8988T (cell line): Measurements from ENCODE around the gene SQOR.

Experiments
- DNase-seq: peaks from one replicate; pipeline ENCODE4 v3.0.0; 2011

SQOR gene

DNA sequence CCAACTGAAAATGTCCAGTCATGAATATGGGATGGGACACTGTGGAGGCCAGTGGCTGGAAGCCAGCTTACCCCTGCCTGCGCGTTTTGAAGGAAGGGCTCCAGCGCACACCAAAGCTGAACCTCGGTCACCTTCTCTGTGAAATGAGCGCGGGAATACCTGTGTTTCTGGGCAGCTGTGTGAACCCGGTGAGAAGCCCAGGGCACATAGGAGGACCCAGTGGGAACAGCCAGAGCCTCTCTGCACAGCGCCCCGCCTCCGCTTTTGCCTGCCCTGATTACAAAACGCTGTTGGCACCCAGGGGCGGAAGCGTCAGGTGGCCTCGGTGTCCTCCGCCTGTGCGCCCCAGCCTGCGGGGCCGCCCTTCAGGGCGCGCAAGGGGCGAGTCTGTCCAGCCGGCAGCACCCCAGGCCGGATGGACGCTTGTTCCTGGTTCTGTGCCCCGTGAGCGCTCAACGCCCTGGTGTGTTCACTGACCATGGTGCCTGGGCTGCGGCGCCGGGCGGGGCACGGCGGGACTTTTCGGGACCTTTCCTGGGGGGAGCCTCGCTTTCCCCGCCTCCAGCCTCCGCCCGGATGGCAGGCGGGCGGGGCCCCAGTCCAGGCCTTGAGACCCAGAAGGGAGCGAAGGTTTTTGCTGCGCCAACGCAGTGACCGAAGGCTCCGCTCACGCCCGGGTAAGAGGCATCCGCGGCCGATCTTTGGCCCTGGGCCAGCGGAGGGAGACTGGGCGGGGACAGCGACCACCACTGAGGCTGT lies at the start of gene SQOR:
Gene SQOR (plus strand): TSS at position 598 of the 759 bp plus-strand sequence. CDS start 23,895 bp downstream, outside the sequence.
- peak; percentile 50 for DNase-seq

DNA sequence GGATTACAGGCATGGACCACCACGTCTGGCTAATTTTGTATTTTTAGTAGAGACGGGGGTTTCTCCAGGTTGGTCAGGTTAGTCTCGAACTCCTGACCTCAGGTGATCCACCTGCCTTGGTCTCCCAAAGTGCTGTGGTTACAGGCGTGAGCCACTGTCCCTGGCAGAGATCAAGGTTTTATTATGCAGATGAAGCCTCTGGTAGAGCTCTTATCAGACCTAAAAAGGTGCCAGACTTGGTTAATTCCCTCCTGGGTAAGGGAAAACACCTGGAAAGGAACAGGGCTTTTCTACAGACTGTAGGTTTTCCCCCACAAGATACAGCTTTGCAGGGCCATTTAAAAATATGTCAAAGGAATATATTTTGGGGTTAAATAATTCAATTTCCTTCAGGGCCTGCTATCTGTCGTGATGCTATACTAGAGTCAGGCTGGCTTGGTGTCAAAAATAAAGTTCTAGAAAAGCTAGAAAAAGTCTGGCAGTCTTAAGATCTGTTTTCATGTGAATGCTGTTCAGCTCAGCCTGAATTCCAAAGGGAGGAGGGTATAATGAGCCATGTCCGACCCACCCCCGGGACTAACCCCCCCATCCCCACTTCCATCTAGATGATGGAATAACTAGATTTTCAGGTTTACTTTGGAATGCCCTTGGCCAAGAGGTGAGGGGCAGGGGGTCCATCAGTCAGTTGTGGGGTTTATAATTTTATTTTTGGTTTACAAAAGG lies 49.6 kb upstream of the SQOR start:
- DNase-seq: no peak

DNA sequence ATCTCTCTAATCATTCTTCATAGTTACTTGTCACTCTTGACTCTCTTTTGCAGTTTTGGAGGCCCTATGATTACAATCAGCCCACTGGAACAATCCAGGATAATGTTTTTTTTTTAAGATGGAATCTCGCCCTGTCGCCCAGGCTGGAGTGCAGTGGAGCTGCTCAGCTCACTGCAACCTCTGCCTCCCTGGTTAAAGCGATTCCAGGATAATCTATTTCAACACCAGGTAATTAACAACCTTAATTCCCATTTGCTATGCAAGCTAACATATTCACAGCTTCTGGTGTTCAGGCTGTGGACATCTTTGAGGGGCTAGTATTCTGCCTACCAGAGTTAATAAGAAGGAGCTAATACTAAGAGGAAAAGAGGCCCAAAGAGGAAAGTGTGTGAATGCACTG lies 48.7 kb upstream of the SQOR start:
- no peak for DNase-seq

DNA sequence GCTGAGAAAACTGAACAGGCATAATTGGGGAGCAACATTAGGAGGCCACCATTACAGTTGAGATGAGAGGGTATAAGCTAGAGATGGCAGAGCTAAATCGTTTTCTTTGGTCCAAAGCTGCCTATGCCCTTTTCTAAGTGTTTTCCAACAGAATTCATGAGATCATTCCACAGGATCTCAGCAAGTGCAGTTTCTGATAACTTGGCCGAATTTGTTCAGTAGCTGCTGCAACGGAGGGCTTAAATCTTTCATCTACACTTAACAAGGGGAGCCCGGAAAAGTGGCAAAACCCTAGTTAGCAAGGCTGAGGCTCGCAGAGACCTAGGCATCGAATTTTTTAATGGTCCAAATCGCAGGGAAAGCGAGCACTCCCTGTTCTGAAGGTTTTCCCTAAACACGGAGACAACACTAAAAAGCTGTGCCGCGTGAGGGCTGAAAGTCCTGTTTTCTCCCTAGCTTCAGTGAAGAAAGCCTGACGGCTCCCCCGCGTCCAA lies 48.2 kb upstream of the SQOR start:
- no peak for DNase-seq

DNA sequence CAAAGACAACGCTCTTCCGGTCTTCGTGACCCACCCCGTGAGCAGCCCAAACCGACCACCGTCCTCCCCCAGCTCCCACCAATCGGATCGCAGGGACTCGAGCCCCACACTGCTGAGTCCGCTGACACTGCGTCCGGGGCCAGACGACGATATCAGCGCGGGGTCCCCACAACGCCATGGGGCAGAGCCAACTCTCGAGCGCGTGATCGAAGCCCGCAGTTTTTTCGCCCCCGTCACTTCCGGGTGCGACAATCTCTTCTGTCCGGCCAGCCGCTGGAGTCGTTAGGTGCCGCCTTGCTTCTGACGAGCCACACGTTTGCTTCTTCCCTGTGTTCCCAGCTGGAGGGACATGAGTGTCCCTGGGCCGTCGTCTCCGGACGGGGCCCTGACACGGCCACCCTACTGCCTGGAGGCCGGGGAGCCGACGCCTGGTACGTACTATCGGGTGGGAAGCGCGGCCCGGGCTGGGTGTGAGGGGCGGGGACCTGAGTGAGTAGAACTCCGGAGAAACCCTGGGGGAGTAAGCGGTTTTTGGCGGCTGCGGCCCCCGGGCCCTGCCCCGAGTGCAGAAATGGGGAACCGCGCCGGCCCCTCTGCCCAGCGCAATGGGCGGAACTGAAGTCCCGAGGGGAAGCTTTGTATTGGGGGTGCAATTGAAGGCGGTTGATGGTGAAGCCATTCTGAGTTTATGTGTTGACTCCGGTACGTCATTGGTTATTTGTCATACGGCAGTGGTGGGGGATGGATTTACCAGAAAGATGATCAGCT lies 47.5 kb upstream of the SQOR start, which contains the start of gene BLOC1S6:
Gene BLOC1S6 (plus strand): TSS at position 285 of the 768 bp plus-strand sequence. CDS start 65 bp downstream, at position 350.
- DNase-seq: peak; percentile 23

DNA sequence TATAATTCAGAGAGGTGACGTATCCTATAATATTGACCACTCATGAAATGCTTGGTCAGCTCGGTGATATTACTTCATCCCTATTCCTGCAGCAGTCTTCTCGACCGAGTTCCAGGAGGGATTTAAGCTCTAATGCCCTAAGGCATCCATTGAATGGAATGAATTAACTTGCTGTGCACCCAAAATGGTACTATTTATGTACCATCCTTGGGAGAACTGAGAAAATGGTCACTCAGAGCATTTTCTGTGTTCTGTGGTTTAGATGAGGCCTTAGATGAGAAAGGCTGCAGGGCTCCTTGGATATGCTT lies 47.0 kb upstream of the SQOR start:
- no peak for DNase-seq

DNA sequence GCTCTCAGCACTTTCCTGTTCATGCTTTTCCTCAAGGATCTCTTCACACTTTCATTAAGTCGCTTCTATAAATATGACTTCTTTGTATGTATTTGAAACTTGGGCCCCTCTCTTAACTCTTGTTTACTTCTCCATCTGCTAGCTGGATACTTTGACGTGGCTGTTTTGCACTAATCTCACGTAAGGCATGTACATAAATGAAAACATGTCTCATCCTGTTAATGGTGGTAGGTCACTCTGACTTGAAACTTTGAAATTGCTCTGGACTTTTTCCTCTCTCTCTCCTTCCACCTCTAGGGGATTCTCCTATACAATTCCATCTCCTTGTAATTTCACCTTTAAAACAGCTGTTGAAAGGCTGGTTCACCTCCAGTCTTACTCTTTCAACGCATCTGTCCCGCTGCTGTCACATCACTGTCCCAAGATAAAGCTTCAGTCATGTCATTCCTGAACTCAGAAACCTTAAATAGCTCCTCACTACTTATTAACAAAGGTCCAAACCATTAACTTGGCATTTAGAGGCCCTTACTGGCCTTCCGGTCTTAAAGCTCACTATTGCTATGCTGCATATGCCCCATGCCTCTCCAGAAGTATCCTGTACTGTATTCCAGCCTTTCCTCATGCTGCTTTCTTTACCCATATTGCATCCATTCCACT lies 46.5 kb upstream of the SQOR start:
- DNase-seq: no peak

DNA sequence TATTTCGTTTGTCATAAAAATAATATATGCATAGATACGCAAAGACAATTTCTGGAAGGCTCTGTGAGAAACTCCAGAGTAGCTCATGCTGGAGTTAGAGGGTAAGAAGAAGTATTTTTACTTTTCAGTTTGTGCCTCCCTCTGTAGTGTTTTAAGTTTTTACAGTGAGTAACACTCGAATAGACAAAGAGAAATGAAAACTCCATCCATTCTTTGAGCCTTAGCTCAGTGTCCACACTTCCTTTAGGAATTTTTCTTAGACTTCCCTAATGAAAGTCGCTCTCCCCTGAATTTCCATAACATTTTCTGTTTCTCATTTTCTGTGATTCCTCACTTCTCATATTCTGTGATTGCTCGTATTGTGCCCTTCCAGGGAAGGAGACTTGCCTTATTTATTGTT lies 45.6 kb upstream of the SQOR start:
- no peak for DNase-seq

DNA sequence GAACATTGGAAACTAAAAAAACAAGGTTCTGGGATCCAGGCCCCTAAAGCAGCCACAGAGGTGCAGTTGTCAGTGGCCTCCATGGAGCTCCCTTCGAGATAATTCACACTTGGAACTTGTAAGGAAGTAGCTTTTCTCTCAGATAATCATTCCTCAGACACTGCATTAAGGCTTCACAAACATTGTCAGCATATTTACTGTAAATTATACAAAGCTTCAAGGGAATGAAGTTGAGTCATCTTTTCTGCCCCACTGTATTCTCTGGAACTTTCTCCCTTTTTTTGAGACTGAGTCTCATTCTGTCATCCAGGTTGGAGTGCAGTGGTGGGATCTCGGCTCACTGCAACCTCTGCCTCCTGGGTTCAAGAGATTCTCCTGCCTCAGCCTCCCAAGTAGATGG lies 40.5 kb upstream of the SQOR start:
- DNase-seq: no peak

DNA sequence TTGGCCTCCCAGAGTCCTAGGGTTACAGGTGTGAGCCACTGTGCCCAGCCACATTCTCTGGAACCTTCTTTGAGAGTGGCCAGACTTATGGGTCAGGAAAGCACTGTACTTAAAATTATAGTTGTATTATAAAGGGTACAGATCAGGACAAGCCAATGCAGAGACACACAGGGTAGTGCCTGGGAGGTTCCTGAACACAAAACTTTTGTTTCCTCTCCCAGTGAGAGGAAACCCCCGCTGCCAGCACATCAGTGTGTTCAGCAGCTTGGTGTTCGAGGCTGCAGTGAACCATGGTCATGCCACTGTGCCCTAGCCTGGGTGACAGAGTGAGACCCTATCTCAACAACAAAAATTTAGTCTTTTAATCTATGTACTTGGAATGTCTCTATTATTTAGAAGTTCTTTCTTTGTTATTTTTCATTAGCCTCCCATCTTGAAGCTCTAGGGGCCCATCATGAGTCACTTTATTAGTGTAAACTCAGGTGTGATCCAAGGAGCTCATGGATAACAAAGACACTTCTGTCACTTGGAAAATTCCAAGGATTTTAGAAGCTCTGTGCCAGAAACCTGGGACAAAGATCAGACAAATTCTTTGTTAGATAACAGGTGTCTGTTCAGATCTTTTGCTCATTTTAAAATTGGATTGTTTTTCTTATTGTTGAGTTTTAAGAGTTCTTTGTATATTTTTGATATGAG lies 39.8 kb upstream of the SQOR start:
- DNase-seq: no peak

DNA sequence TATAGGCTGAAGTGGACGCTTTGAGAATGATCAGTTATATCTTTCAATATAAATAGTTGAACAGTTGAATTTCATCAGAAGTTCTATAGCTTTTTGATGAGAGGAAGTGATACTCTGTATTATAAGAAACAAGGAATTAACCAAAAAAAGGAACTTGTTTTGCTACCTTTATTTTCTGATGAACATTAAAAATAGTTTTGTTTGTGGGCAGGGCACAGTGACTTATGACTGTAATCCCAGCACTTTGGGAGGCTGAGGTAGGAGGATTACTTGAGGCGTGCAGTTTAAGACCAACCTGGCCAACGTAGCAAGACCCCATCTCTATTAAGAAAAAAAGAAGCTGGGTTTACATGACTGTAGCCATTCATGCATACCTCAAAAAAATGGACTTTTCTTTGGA lies 30.9 kb upstream of the SQOR start:
- DNase-seq: no peak

DNA sequence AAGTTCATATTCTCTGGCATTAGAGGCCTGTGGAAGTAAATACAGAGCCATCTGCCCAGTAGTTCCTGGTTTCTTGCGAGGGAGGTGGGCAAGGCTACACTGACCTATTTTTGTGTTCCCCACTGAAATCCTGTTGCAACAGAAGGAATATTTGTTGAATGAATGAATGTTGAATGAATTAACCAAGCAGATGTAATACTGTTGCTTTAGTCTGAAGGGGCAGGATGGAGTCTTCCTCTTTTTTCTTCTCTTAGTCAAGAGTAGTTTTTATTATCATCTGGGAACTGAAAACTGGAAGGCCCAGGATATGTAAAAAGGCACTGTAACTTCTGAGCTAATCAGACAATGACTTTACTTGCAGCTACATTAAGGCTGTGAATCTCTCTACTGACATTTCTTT lies 30.5 kb upstream of the SQOR start:
- DNase-seq: no peak

DNA sequence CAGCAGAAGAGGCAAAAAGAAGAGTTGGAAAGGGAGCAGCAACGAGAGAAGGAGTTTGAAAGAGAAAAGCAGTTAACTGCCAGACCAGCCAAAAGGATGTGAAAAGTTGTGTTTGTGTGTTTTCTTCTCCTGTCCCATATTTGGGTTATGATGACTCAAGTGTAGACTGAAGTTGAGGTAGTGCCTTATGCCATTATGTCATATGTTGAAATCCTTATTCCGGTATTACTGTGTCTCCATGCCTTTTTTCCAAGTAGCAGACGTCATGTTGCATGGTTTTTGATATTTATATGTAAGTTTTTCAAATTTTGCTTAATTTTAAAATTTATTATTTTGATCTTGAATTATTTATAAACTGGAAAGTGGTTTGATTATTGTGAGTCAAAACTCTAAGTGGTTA lies 28.4 kb upstream of the SQOR start:
- DNase-seq: no peak

DNA sequence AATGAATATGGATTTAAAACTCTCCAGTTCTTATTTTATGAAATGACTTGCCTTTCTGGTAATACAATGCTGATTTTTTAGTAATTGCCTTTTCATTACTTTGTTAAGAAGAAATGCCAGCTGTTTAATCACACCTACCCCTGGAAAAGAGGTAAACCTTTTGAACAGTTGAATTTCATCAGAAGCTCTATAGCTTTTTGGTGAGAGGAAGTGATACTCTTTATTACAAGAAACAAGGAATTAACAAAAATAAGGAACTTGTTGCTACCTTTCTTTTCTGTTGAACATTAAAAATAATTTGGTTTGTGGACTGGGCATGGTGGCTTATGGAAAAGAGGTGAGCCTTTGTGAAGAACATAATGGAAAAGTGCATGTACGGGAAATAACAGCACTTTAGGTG lies 28.0 kb upstream of the SQOR start:
- DNase-seq: no peak

DNA sequence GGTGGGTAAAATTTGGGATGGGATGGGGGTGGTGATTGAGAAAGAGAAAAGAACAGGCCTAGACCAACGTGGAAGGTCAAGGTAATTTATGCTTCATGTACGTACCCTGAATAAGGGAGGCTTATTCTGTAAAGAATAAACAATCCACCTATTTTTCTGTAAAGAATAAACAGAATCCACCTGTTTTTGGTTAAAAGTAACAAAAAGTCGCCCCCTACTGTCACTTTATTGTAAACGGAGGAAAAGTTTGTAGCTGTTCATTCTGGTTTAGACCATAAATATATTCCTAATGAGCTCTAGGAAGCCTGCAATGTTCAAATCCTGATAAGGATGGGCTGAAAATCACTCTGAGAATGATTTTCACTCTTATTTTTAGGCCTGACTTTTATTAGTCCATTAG lies 23.5 kb upstream of the SQOR start:
- no peak for DNase-seq

DNA sequence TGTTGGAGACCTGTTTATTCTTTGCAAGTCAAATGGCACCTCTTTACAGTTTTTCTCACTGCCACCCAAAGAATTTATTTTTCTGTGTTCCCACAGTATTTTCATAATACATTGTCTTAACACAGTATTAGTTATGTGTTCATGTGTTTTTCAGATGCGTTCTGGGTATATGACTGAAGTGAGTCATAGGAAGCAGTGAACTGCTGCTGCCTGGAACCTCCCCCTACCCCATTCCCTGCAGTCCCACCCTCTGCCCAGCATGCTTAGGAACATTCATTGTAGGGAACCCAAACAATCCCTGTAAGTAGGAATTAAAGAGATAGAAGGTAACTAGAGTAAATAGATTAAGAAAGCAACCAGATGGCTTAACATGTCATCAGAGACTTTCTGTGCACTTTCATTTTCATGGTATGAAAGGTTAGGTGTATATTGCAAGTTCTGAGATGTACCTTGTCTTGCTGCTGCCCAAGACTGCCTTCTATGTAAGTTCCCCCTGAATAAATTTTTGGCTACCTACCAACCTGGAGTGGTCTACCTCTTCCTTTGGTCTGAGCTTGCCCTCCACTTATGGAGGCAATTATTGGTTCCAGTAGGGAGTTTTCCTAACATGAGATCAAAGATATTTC lies 21.9 kb upstream of the SQOR start:
- DNase-seq: no peak

DNA sequence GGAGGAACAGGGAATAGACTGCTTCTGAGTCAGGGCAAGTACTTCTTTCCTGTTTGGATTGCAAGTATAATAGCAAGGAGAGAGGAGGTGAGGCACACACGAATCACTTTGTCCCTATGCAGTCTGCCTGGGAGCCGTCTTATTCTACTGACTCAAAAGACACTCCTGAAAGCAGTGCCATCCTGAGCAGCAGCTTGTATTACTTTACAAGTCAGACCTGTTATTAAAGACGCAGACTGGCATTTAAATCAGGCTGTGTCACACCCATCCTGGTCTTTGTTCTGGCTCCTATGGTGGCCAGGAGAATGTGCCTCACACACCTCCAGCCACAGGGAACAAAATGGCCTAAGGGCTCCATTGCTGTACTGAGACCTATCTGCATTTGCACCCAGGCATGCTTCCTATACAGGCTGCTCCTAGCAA lies 17.9 kb upstream of the SQOR start:
- no peak for DNase-seq

DNA sequence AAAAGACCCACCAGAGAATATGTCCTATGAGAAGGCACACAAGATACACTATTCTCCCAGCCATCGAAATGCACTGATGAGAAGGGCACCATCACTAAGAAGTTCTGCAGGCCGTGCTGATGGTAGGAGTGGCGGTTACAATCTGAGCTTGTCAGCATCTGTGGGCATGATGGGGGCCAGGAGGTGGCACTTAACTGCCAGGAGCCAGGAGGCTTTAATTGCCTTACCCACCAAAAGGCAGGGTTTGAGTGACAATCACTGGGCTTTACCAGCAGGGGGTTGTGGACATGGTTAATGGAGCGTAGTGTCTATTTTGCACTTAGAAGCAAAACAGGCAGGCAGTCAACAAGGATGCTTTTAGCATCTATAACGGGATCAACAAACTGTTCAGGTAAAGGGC lies 16.0 kb upstream of the SQOR start:
- no peak for DNase-seq

DNA sequence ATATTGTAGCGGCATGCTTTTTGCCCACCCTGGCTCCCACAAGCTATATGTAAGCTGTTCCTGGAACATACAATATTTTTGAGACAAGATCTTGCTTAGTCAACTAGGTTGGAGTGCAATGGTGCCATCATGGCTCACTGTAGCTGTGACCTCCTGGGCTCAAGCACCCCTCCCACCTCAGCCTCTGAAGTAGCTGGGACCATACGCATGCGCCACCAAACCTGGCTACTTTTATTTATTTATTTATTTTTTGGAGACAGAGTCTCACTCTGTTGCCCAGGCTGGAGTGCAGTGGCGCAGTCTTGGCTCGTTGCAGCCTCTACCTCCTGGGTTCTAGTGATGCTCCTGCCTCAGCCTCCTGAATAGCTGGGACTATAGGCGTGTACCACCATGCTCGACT lies 6.7 kb upstream of the SQOR start:
- DNase-seq: no peak

DNA sequence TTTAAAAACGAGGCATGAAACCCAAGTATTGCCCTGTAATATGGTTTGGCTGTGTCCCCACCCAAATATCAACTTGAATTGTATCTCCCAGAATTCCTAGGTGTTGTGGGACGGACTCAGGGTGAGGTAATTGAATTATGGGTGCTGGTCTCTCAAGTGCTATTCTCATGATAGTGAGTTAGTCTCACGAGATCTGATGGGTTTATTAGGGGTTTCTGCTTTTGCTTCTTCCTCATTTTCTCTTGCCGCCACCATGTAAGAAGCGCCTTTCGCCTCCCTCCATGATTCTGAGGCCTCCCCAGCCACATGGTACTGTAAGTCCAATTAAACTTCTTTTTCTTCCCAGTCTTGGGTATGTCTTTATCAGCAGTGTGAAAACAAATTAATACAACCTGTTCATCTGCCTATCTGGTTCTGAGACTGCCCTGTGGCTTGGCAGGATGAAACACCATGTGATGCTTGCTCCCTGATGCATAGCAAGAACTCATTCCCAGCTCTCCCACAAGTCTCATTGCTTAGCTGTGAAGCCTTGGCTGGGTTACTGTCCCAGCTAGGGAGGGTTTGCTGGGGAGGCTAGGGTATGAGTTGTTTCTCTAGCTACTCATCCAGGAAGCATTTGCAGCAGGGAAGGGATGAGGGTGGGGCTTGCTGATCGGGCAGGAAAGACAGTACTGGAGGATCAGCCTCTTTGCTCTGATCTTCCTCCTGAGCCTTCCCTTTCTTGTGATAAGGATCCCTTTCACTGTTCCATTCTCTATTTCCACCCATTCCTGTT lies 3.7 kb upstream of the SQOR start:
- DNase-seq: no peak

DNA sequence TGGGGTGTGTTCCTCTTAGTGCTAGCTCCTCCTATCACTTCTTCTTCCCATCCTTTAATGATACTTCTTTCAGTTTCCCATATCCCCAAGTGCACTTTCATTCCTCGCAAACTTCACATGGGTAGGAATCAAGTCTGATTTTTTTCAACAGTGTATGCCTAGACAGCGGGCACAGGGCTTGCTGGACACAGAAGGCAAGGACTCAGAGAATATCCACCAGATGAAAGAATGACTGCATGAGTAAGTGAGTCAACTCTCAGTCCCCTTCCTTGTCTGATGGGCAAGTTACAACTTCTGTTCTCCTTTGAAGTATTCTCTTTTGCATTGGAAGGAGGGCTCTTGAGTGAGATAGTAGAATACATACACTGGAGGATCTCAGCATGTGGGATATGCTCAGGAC lies 3.1 kb upstream of the SQOR start:
- no peak for DNase-seq
